ENCODE results near the gene FTO. TPM values are rescaled to one million over a fixed set of nuclear protein-coding genes. Genes with fewer than 3 reads are reported as not detected.

The FTO gene
- polyA plus RNA-seq, 2 donors = 5.3 to 14.7 TPM

DNA sequence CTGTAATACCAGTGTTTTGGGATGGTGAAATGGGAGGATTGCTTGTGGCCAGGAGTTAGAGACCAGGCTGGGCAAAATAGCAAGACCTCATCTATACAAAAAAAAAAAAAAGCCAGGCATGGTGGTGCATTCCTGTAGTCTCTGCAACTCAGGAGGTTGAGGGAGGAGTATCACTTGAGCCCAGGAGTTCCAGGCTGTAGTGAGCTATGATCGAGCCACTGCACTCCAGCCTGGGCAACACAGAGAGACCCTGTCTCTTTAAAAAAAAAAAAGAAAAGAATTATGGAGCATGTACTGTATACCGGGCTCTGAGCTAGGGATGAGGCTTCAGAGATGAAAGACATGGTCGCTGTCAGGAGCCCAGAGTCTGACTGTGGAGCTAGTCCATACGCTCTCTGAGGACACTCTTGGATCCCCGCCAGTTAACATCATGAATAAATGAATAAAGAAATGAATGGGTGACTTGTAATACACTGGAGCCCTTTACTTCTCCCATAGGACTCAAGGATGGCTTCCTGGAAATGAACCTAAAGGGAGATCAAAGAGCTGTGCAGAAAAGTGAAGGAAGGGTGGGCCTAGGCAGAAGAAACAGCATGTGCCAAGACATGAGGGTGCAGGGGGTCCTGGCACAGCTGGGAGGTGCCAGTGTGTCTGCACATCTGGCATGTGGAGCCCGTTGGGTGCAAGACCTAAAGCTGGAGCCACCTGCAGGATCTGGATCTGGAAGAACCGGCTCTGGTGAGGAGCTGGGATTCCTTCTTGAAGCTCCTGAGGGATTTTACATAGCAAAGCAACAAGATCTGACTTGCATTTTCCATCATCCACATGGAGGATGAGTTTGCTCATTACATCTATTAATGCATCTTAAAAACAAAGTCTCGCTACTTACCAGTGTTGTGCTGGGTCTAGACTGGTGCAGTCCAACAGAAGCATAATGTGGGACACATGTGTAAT, 462.2 kb downstream of the FTO start:
- Histone ChIP-seq H3K36me3 (ENCODE audit: control insufficient read depth in 2 of 2, insufficient read depth in 2 of 2, low read length in 1 of 2) (no peaks in the 10 kb centered on the region), H3K27me3 (ENCODE audit: control insufficient read depth in 1 of 2, insufficient read depth in 2 of 2, low read length in 2 of 2) (no peaks in the 10 kb centered on the region), H3K9me3 (ENCODE audit: control insufficient read depth in 2 of 2, insufficient read depth in 1 of 2, low read depth in 1 of 2, low read length in 1 of 2) (peaks cover 0 to 3% of the 10 kb centered on the region in 2 donors), H3K27ac (ENCODE audit: low read depth in 2 of 2, low read length in 1 of 2) (no peak overlapping the region), H3K4me3 (ENCODE audit: low read depth in 1 of 2, low read length in 2 of 2) (no peak overlapping the region), H3K4me1 (ENCODE audit: control insufficient read depth in 2 of 2, insufficient read depth in 2 of 2, low read length in 1 of 2) (peaks cover 0 to 2% of the 10 kb centered on the region in 2 donors)
- 56 to 69% methylated on average over 8 of the region's 8 CpGs for WGBS, 2 donors

DNA sequence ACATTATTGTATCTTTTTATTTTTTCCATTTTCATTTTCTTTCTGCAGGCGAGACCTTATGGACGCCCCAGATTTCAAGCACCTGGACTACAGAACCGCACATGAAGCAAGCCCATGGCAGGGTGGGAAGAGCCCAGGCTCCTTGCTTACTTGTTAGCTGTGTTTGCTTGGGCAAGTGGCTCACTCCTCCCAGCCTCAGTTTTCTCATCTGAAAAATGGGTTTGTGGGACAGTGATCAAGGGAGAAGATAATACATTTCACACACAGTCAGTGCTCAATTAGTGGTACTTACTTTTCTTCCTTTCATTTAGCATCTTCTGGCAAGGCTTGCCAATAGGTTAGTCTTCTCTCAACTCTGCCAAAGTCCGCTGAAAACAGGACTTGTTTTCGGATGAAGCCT, 465.2 kb downstream of the FTO start:
- no peaks in the 10 kb centered on the region for H3K9me3 ChIP-seq (ENCODE audit: control insufficient read depth in 2 of 2, insufficient read depth in 1 of 2, low read depth in 1 of 2, low read length in 1 of 2)
- no peaks in the 10 kb centered on the region for H3K27me3 ChIP-seq (ENCODE audit: control insufficient read depth in 1 of 2, insufficient read depth in 2 of 2, low read length in 2 of 2)
- no peak overlapping the region for H3K4me3 ChIP-seq (ENCODE audit: low read depth in 1 of 2, low read length in 2 of 2)
- WGBS, 2 donors = 91 to 93% methylated on average over 5 of the region's 5 CpGs
- no peak overlapping the region for H3K27ac ChIP-seq (ENCODE audit: low read depth in 2 of 2, low read length in 1 of 2)
- H3K36me3 ChIP-seq (ENCODE audit: control insufficient read depth in 2 of 2, insufficient read depth in 2 of 2, low read length in 1 of 2) = no peaks in the 10 kb centered on the region
- H3K4me1 ChIP-seq (ENCODE audit: control insufficient read depth in 2 of 2, insufficient read depth in 2 of 2, low read length in 1 of 2) = peaks cover 0 to 2% of the 10 kb centered on the region in 2 donors

DNA sequence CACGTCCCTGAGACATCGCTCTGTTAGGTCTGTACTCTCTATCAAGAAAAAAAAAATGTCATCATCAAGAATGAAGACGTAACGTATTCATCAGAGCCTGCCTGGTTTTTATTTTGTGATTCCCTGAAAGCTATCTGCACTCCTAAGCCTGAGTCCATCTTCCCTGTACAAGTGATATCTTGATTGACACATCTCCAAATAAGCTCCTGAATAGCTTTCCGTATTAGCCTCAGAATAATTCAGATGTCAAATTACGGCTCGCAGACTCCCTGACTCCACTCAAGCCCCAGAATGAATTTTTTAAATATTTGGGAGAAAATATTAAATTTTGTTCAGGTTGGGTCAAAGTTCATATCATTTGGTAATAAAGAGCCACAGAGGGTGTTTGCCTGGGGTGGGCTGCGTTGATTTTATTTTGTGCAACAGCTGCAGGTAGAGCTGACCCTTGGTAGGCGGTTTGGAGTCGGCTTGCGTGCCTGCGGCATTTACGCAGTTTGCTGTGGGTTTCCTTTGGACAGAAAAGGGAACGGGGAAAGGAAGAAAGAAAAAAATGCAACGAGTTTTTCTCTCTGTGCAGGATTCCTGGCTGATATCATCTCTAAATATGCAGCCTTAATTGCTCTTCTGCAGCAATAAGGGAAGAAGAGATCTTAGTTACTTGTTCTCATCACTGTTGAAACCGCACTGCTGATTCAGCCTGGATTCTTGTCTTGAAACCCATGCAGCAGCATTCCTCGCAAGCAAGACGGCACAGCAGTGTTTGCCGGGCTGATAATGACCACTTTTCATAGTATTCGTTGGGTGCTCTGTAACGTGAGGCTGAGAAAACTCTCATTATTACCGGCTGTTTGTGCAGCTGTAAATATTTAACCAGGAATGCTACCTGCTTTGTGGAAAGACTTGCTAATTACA, 467.9 kb downstream of the FTO start:
- WGBS, 2 donors = 41 to 63% methylated on average over 22 of the region's 22 CpGs
- H3K4me1 ChIP-seq (ENCODE audit: control insufficient read depth in 2 of 2, insufficient read depth in 2 of 2, low read length in 1 of 2) = no peaks in the 10 kb centered on the region
- H3K27me3 ChIP-seq (ENCODE audit: control insufficient read depth in 1 of 2, insufficient read depth in 2 of 2, low read length in 2 of 2) = no peaks in the 10 kb centered on the region

DNA sequence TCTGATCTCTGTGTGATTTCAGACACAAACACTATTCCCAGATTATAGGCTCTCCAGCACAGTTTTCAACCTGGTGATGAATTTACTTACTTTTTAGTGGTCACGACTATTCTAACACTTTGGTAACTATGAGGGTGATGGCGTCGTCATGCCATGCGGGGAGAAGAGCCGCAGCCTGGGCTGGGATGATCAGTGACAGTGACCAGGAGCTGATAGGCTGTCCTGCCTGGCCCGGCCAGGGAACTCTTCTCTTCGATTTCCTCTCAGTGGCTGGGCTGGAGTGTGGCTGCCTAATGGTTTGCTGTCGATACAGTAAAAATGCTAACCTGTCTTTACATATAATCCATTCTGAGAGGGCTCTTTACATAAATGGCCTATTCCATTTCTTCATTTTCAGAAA, 469.5 kb downstream of the FTO start:
- Histone ChIP-seq H3K4me3 (ENCODE audit: low read depth in 1 of 2, low read length in 2 of 2) (no peak overlapping the region), H3K27ac (ENCODE audit: low read depth in 2 of 2, low read length in 1 of 2) (no peak overlapping the region), H3K36me3 (ENCODE audit: control insufficient read depth in 2 of 2, insufficient read depth in 2 of 2, low read length in 1 of 2) (no peaks in the 10 kb centered on the region), H3K27me3 (ENCODE audit: control insufficient read depth in 1 of 2, insufficient read depth in 2 of 2, low read length in 2 of 2) (no peaks in the 10 kb centered on the region), H3K4me1 (ENCODE audit: control insufficient read depth in 2 of 2, insufficient read depth in 2 of 2, low read length in 1 of 2) (no peaks in the 10 kb centered on the region), H3K9me3 (ENCODE audit: control insufficient read depth in 2 of 2, insufficient read depth in 1 of 2, low read depth in 1 of 2, low read length in 1 of 2) (peaks cover 0 to 2% of the 10 kb centered on the region in 2 donors)
- 83 to 84% methylated on average over 8 of the region's 8 CpGs for WGBS, 2 donors

More for the DNA sequence above, 467.9 kb downstream of the FTO start:
- H3K4me3 ChIP-seq (ENCODE audit: low read depth in 1 of 2, low read length in 2 of 2) = no peak overlapping the region
- H3K36me3 ChIP-seq (ENCODE audit: control insufficient read depth in 2 of 2, insufficient read depth in 2 of 2, low read length in 1 of 2) = no peaks in the 10 kb centered on the region
- H3K27ac ChIP-seq (ENCODE audit: low read depth in 2 of 2, low read length in 1 of 2) = no peak overlapping the region
- no peaks in the 10 kb centered on the region for H3K9me3 ChIP-seq (ENCODE audit: control insufficient read depth in 2 of 2, insufficient read depth in 1 of 2, low read depth in 1 of 2, low read length in 1 of 2)

DNA sequence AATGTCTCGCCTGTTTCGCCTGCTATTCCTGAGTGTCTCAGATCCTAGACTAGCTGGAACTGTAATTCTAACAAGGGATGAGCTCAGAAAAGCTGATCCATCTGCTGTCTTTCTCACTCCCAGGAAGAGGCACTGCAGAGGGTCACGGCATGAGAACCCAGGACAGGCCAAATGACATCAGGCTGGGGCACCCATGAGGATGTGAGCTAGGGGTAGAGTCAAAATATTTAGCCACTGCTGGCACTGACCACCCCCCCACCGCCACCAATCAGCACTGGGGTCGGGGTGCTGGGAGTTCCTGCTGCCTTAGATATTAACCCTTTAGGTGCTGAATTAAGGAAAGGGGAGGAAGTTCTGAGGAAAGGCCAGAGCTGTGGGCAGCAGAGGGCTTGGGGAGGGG, 470.2 kb downstream of the FTO start:
- H3K4me1 ChIP-seq (ENCODE audit: control insufficient read depth in 2 of 2, insufficient read depth in 2 of 2, low read length in 1 of 2) = no peaks in the 10 kb centered on the region
- H3K27ac ChIP-seq (ENCODE audit: low read depth in 2 of 2, low read length in 1 of 2) = no peak overlapping the region
- peaks cover 0 to 2% of the 10 kb centered on the region in 2 donors for H3K9me3 ChIP-seq (ENCODE audit: control insufficient read depth in 2 of 2, insufficient read depth in 1 of 2, low read depth in 1 of 2, low read length in 1 of 2)
- no peak overlapping the region for H3K4me3 ChIP-seq (ENCODE audit: low read depth in 1 of 2, low read length in 2 of 2)
- H3K36me3 ChIP-seq (ENCODE audit: control insufficient read depth in 2 of 2, insufficient read depth in 2 of 2, low read length in 1 of 2) = no peaks in the 10 kb centered on the region
- no peaks in the 10 kb centered on the region for H3K27me3 ChIP-seq (ENCODE audit: control insufficient read depth in 1 of 2, insufficient read depth in 2 of 2, low read length in 2 of 2)
- 48 to 55% methylated on average over 5 of the region's 5 CpGs for WGBS, 2 donors

DNA sequence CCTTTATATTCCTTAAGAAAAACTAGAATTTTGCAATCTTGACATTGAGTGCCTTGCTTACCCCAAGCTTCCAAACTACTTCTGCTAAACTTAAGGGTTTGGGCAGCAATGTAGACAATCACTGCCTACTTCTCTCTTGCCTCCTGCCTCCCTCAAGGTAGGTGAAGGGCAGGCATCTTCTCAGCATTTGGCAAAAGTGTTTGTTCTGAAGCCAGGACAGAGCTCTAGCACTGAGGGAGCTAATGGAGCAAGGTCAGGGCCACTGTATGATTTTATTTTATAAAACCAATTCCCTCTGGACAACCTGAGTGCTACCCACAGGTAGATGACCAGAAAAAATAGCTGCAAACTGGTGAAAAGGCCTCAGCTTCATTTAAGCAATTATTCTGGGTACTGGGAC, 470.8 kb downstream of the FTO start:
- Histone ChIP-seq H3K4me1 (ENCODE audit: control insufficient read depth in 2 of 2, insufficient read depth in 2 of 2, low read length in 1 of 2) (no peaks in the 10 kb centered on the region), H3K27me3 (ENCODE audit: control insufficient read depth in 1 of 2, insufficient read depth in 2 of 2, low read length in 2 of 2) (no peaks in the 10 kb centered on the region), H3K36me3 (ENCODE audit: control insufficient read depth in 2 of 2, insufficient read depth in 2 of 2, low read length in 1 of 2) (no peaks in the 10 kb centered on the region), H3K27ac (ENCODE audit: low read depth in 2 of 2, low read length in 1 of 2) (no peak overlapping the region), H3K9me3 (ENCODE audit: control insufficient read depth in 2 of 2, insufficient read depth in 1 of 2, low read depth in 1 of 2, low read length in 1 of 2) (peaks cover 0 to 2% of the 10 kb centered on the region in 2 donors), H3K4me3 (ENCODE audit: low read depth in 1 of 2, low read length in 2 of 2) (no peak overlapping the region)

DNA sequence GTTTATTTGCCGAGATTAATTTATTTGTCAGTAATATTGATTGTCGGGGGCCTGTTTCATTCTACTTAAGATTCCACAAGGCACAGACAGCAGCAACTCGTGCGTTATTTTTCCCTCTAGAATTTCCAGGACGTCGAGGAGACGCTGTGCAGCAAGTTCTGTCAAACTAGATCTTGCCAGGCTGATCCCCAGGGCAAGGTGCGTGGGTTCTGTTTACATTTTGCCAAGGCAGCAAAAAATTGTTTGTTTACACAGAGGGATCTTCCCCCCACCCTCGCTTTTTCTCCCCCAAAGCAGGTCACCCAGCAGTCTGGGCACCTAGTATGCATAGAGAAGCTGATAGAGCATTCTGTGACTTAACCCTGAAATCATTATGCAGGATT, 471.2 kb downstream of the FTO start:
- Histone ChIP-seq H3K27me3 (ENCODE audit: control insufficient read depth in 1 of 2, insufficient read depth in 2 of 2, low read length in 2 of 2) (no peaks in the 10 kb centered on the region), H3K4me3 (ENCODE audit: low read depth in 1 of 2, low read length in 2 of 2) (no peak overlapping the region), H3K4me1 (ENCODE audit: control insufficient read depth in 2 of 2, insufficient read depth in 2 of 2, low read length in 1 of 2) (no peaks in the 10 kb centered on the region), H3K9me3 (ENCODE audit: control insufficient read depth in 2 of 2, insufficient read depth in 1 of 2, low read depth in 1 of 2, low read length in 1 of 2) (peaks cover 0 to 2% of the 10 kb centered on the region in 2 donors), H3K36me3 (ENCODE audit: control insufficient read depth in 2 of 2, insufficient read depth in 2 of 2, low read length in 1 of 2) (no peaks in the 10 kb centered on the region), H3K27ac (ENCODE audit: low read depth in 2 of 2, low read length in 1 of 2) (no peak overlapping the region)
- 46 to 47% methylated on average over 9 of the region's 9 CpGs for WGBS, 2 donors

DNA sequence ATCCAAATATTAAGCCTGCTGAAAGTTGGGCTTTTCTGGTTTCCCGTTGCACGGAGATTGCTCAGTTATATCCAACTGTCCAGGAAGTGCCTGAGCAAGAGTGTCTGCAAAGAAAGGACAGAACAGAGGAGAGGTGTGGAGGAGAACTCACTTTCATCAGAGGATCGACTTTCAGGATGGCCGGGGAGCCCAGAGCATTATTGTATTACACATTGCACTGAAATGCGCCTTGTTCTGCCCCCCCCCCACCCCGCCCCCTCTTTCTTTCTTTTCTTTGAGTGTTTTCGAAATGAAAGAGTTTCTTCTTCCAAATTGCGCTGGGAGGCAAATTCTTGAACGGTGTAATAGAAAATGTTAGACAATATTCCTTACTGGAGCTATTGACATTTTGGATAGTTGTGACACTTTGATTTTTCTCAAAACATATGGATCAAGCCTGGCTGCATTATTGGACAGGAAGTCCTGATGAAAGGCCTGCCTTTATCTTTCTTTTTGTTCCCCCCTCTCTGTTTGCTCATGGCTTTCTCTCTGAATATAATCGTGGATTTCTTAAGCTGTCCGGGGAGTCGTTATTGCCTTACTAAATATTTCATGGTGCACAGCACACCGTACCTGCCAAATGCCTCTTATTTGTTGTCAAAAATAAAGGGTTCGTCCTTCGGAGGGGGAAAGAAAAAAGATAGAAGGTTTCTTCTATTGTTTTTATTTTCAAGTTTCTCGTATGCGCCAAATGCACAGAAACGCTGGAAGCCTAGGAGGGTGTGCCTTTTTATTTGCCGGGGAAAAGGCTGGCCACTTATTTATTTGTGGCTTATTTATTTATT, 471.8 kb downstream of the FTO start:
- H3K36me3 ChIP-seq (ENCODE audit: control insufficient read depth in 2 of 2, insufficient read depth in 2 of 2, low read length in 1 of 2) = no peaks in the 10 kb centered on the region
- H3K4me3 ChIP-seq (ENCODE audit: low read depth in 1 of 2, low read length in 2 of 2) = no peak overlapping the region
- 41 to 43% methylated on average over 19 of the region's 19 CpGs for WGBS, 2 donors
- H3K27me3 ChIP-seq (ENCODE audit: control insufficient read depth in 1 of 2, insufficient read depth in 2 of 2, low read length in 2 of 2) = no peaks in the 10 kb centered on the region
- H3K4me1 ChIP-seq (ENCODE audit: control insufficient read depth in 2 of 2, insufficient read depth in 2 of 2, low read length in 1 of 2) = no peaks in the 10 kb centered on the region
- H3K9me3 ChIP-seq (ENCODE audit: control insufficient read depth in 2 of 2, insufficient read depth in 1 of 2, low read depth in 1 of 2, low read length in 1 of 2) = peaks cover 0 to 2% of the 10 kb centered on the region in 2 donors
- H3K27ac ChIP-seq (ENCODE audit: low read depth in 2 of 2, low read length in 1 of 2) = no peak overlapping the region

DNA sequence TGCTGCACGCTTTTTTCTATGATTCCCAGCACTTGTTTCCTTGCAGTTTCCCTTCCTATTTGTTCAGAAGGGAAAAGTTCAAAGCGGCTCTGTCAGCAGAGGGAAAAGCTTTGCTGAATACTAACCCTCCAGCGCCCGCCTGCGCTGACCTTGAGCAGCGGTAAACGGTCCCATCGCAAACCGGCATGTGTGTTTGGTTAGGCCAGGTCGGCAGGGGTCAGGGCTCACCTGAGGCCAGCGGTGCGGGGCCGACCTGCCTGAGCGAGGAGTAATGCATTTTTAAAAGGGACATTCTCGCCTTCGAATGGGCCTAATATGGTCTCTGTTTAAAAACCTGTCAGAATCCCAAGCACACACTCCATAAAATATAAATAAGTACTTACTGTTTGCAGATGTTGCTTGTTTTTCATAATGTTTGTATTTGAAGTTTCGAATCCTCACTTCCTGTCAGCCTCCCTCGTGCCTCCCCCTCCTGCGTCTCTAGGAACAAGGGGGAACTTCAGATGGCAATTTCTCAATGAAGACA, 472.5 kb downstream of the FTO start:
- Histone ChIP-seq H3K4me1 (ENCODE audit: control insufficient read depth in 2 of 2, insufficient read depth in 2 of 2, low read length in 1 of 2) (no peaks in the 10 kb centered on the region), H3K27me3 (ENCODE audit: control insufficient read depth in 1 of 2, insufficient read depth in 2 of 2, low read length in 2 of 2) (no peaks in the 10 kb centered on the region), H3K27ac (ENCODE audit: low read depth in 2 of 2, low read length in 1 of 2) (no peak overlapping the region), H3K4me3 (ENCODE audit: low read depth in 1 of 2, low read length in 2 of 2) (no peak overlapping the region), H3K36me3 (ENCODE audit: control insufficient read depth in 2 of 2, insufficient read depth in 2 of 2, low read length in 1 of 2) (no peaks in the 10 kb centered on the region), H3K9me3 (ENCODE audit: control insufficient read depth in 2 of 2, insufficient read depth in 1 of 2, low read depth in 1 of 2, low read length in 1 of 2) (peaks cover 0 to 2% of the 10 kb centered on the region in 2 donors)
- 53% methylated on average over 19 of the region's 19 CpGs for WGBS, 2 donors
